H9 (cell line): Measurements from ENCODE around the gene FAM240A. TPM values are rescaled to one million over a fixed set of nuclear protein-coding genes. Genes with fewer than 3 reads are reported as not detected.
A peak's percentile ranks its signal among the peaks of the same experiment; 100 is the strongest.

Experiments
- DNase-seq: peaks from one replicate; pipeline ENCODE4 v3.0.0-alpha.2; 2017
- H2AFZ ChIP-seq: one replicate; pipeline ENCODE4 v1.6.1; 2013; ENCODE audit warnings: mild to moderate bottlenecking, low read length, control low read depth, moderate library complexity
- H2AK5ac ChIP-seq: 2 replicates; pipeline ENCODE4 v1.6.1; 2013; ENCODE audit warnings: low read length, control low read depth, mixed read lengths; ENCODE audit not compliant: insufficient read length
- H2BK120ac ChIP-seq: one replicate; pipeline ENCODE4 v1.6.1; 2013; ENCODE audit warnings: low read depth, mild to moderate bottlenecking, low read length, control low read depth, inconsistent platforms; ENCODE audit not compliant: poor library complexity, severe bottlenecking
- H2BK12ac ChIP-seq: 2 replicates; pipeline ENCODE4 v1.6.1; 2013; ENCODE audit warnings: low read length, control low read depth, mixed read lengths, low read depth; ENCODE audit not compliant: insufficient read length
- H2BK15ac ChIP-seq: 2 replicates; pipeline ENCODE4 v1.6.1; 2013; ENCODE audit warnings: low read depth, low read length, control low read depth
- H2BK20ac ChIP-seq: one replicate; pipeline ENCODE4 v1.6.1; 2013; ENCODE audit warnings: low read depth, mild to moderate bottlenecking, low read length, control low read depth, inconsistent platforms; ENCODE audit not compliant: poor library complexity, severe bottlenecking
- H2BK5ac ChIP-seq: 2 replicates; pipeline ENCODE4 v1.6.1; 2013; ENCODE audit warnings: low read length, control low read depth, mixed read lengths; ENCODE audit not compliant: insufficient read length
- H3K14ac ChIP-seq: 2 replicates; pipeline ENCODE4 v1.6.1; 2013; ENCODE audit warnings: low read length, control low read depth; ENCODE audit not compliant: insufficient read depth
- H3K18ac ChIP-seq: 2 replicates; pipeline ENCODE4 v1.6.1; 2013; ENCODE audit warnings: low read depth, mild to moderate bottlenecking, mixed read lengths, low read length, control low read depth; ENCODE audit not compliant: insufficient read length
- H3K23ac ChIP-seq: 2 replicates; pipeline ENCODE4 v1.6.1; 2013; ENCODE audit warnings: low read length, control low read depth, mixed read lengths, low read depth; ENCODE audit not compliant: insufficient read length
- H3K23me2 ChIP-seq: 2 replicates; pipeline ENCODE4 v1.6.1; 2013; ENCODE audit warnings: low read depth, mild to moderate bottlenecking, mixed read lengths, low read length, control low read depth; ENCODE audit not compliant: insufficient read length, poor library complexity, severe bottlenecking
- H3K27ac ChIP-seq: 2 replicates; pipeline ENCODE4 v1.5.1; 2013; ENCODE audit warnings: low read length, control low read depth, mixed read lengths, low read depth; ENCODE audit not compliant: insufficient read length
- H3K27me3 ChIP-seq: 2 replicates; pipeline ENCODE4 v1.6.1; 2013; ENCODE audit warnings: low read length, control low read depth, inconsistent platforms; ENCODE audit not compliant: insufficient read depth
- H3K4ac ChIP-seq: 2 replicates; pipeline ENCODE4 v1.6.1; 2013; ENCODE audit warnings: low read depth, mild to moderate bottlenecking, control low read depth, inconsistent platforms, low read length, moderate library complexity
- H3K4me1 ChIP-seq: 2 replicates; pipeline ENCODE4 v1.6.1; 2013; ENCODE audit warnings: low read length, control low read depth, inconsistent platforms; ENCODE audit not compliant: insufficient read depth
- H3K4me2 ChIP-seq: 2 replicates; pipeline ENCODE4 v1.6.1; 2013; ENCODE audit warnings: low read length, control low read depth, mixed read lengths; ENCODE audit not compliant: insufficient read length, insufficient read depth
- H3K56ac ChIP-seq: 2 replicates; pipeline ENCODE4 v1.6.1; 2013; ENCODE audit warnings: low read depth, mild to moderate bottlenecking, mixed read lengths, low read length, control low read depth; ENCODE audit not compliant: insufficient read length
- H3K79me1 ChIP-seq: 2 replicates; pipeline ENCODE4 v1.6.1; 2013; ENCODE audit warnings: low read depth, mild to moderate bottlenecking, moderate library complexity, low read length, control low read depth, inconsistent platforms; ENCODE audit not compliant: insufficient read depth, poor library complexity, severe bottlenecking
- H3K79me2 ChIP-seq: 2 replicates; pipeline ENCODE4 v1.6.1; 2013; ENCODE audit warnings: low read length, control low read depth, inconsistent platforms; ENCODE audit not compliant: insufficient read depth
- H3K9ac ChIP-seq: 2 replicates; pipeline ENCODE4 v1.6.1; 2013; ENCODE audit warnings: low read length, control low read depth, mixed read lengths; ENCODE audit not compliant: insufficient read length; ENCODE audit errors: extremely low read depth
- H3K9me3 ChIP-seq: one replicate; pipeline ENCODE4 v1.6.1; 2013; ENCODE audit warnings: low read depth, low read length, inconsistent platforms; ENCODE audit not compliant: control insufficient read depth
- H3T11ph ChIP-seq: one replicate; pipeline ENCODE4 v1.6.1; 2013; ENCODE audit warnings: mild to moderate bottlenecking, low read length, control low read depth, inconsistent platforms
- H4K20me1 ChIP-seq: one replicate; pipeline ENCODE4 v1.6.1; 2013; ENCODE audit not compliant: control insufficient read depth, insufficient read length, insufficient read depth
- H4K5ac ChIP-seq: 2 replicates; pipeline ENCODE4 v1.6.1; 2013; ENCODE audit warnings: low read depth, mild to moderate bottlenecking, mixed read lengths, low read length, control low read depth; ENCODE audit not compliant: insufficient read length
- H4K8ac ChIP-seq: replicated peaks from 2 replicates; pipeline ENCODE4 v1.6.1; 2013; ENCODE audit warnings: low read length, control low read depth, mixed read lengths, low read depth; ENCODE audit not compliant: insufficient read length
- H4K91ac ChIP-seq: 2 replicates; pipeline ENCODE4 v1.6.1; 2013; ENCODE audit warnings: low read depth, mild to moderate bottlenecking, moderate library complexity, mixed read lengths, low read length, control low read depth; ENCODE audit not compliant: insufficient read length
- H3K27ac Mint-ChIP-seq, 3 experiments: 2 replicates in 2 of 3; 3 replicates in 1 of 3; pipeline ENCODE4 v1.8.0; 2020 to 2021; ENCODE audit warnings: mixed read lengths in 3 of 3, mild to moderate bottlenecking in 1 of 3, moderate library complexity in 1 of 3
- H3K27me3 Mint-ChIP-seq: 2 replicates; pipeline ENCODE4 v1.8.0; 2021; ENCODE audit warnings: low read depth, mild to moderate bottlenecking, moderate library complexity, mixed read lengths
- H3K36me3 Mint-ChIP-seq, 3 experiments: 2 replicates in 2 of 3; 3 replicates in 1 of 3; pipeline ENCODE4 v1.8.0; 2020 to 2021; ENCODE audit warnings: low read depth in 3 of 3, mixed read lengths in 3 of 3; ENCODE audit not compliant: insufficient read depth in 1 of 3
- H3K4me1 Mint-ChIP-seq, 2 experiments: 2 replicates each; pipeline ENCODE4 v1.8.0; 2020; ENCODE audit warnings: mixed read lengths in 2 of 2
- H3K4me3 Mint-ChIP-seq, 2 experiments: 2 replicates in 1 of 2; 3 replicates in 1 of 2; pipeline ENCODE4 v1.8.0; 2020 to 2021; ENCODE audit warnings: mild to moderate bottlenecking in 2 of 2, mixed read lengths in 2 of 2, moderate library complexity in 1 of 2
- H3K9me3 Mint-ChIP-seq, 2 experiments: 2 replicates in 1 of 2; 3 replicates in 1 of 2; pipeline ENCODE4 v1.8.0; 2020; ENCODE audit warnings: mild to moderate bottlenecking in 2 of 2, mixed read lengths in 2 of 2, moderate library complexity in 1 of 2
- WGBS: extraction: QIAGEN DNeasy Blood & Tissue Kit; methylation state at CpG from one replicate; pipeline ENCODE4 v1.1.7; 2013; ENCODE audit warnings: missing lambda C conversion rate, low lambda C conversion rate, mixed read lengths; ENCODE audit not compliant: insufficient read length; ENCODE audit errors: extremely low coverage; 5-methylcytosine and 5-hydroxymethylcytosine counted together
- total RNA-seq: library from RNA; stranded (reverse); gene quantifications from 2 replicates; pipeline ENCODE4 v1.2.1, GENCODE V29; 2021
- TF ChIP-seq, protein P1 (sequence below): fragments of 200-600 bp; sonication (generic); conservative IDR thresholded peaks from 3 replicates; pipeline ENCODE4 v1.8.0; 2021; ENCODE audit warnings: antibody characterized with exemption, mild to moderate bottlenecking

The FAM240A gene
- total RNA-seq, 1 experiment from 2014 or later, result 0.11 TPM

DNA sequence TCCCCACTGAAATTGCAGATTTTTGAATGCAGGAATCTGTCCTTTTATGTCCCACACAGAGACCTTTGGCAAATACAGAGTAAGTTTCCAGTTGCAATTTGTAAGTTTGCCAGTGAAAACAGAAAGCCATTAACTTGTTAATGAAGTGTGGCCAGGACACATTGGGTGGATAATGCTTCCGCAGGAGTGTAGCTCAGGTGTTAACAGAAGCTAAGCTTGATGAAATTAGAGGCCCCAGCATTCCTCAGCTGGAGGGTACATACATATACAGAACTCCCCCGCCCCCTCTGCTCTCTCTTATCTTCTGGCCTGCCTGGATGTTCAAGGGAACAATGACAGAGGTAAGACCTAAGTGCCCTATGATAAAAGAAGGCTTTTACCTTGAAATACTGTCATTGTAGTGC, 38.1 kb upstream of the FAM240A start:
- H3K23ac ChIP-seq, result no peak overlapping the region
- Mint-ChIP-seq H3K27ac (peak overlapping the region; percentile 99), H3K4me3 (peak overlapping the region; percentile 90 to 92), H3K4me1 (peaks cover 42 to 62% of the 10 kb centered on the region in 2 experiments), H3K9me3 (peaks cover 13 to 14% of the 10 kb centered on the region in 2 experiments; a peak in 4 of 5 replicates), H3K27me3 (no peaks in the 10 kb centered on the region), H3K36me3 (peaks cover 15 to 23% (median 17%) of the 10 kb centered on the region in 3 experiments)
- H4K5ac ChIP-seq, result no peak overlapping the region
- peaks cover 17% of the 10 kb centered on the region for H3K23me2 ChIP-seq
- no peak overlapping the region for H2BK12ac ChIP-seq
- no peak overlapping the region for H3K56ac ChIP-seq
- H4K8ac ChIP-seq, result no peak overlapping the region
- peaks cover 8% of the 10 kb centered on the region; the same call in 1 of the 2 replicates for H3K79me2 ChIP-seq
- no peak overlapping the region for H2AK5ac ChIP-seq
- peaks cover 13% of the 10 kb centered on the region for H3K4me1 ChIP-seq
- H3K14ac ChIP-seq, result no peak overlapping the region
- no peak overlapping the region for H3K9ac ChIP-seq
- H3T11ph ChIP-seq, result no peak overlapping the region
- no peak overlapping the region for H3K18ac ChIP-seq
- H3K27ac ChIP-seq, result peak overlapping the region; percentile 96
- H3K27me3 ChIP-seq, result no peaks in the 10 kb centered on the region
- H2BK15ac ChIP-seq, result no peak overlapping the region
- TF ChIP-seq, protein P1, sequence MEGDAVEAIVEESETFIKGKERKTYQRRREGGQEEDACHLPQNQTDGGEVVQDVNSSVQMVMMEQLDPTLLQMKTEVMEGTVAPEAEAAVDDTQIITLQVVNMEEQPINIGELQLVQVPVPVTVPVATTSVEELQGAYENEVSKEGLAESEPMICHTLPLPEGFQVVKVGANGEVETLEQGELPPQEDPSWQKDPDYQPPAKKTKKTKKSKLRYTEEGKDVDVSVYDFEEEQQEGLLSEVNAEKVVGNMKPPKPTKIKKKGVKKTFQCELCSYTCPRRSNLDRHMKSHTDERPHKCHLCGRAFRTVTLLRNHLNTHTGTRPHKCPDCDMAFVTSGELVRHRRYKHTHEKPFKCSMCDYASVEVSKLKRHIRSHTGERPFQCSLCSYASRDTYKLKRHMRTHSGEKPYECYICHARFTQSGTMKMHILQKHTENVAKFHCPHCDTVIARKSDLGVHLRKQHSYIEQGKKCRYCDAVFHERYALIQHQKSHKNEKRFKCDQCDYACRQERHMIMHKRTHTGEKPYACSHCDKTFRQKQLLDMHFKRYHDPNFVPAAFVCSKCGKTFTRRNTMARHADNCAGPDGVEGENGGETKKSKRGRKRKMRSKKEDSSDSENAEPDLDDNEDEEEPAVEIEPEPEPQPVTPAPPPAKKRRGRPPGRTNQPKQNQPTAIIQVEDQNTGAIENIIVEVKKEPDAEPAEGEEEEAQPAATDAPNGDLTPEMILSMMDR, result no peak
- no peak overlapping the region for H3K4ac ChIP-seq
- H2BK120ac ChIP-seq, result no peak overlapping the region
- H3K9me3 ChIP-seq, result no peaks in the 10 kb centered on the region
- H2BK5ac ChIP-seq, result no peak overlapping the region
- DNase-seq, result peak; percentile 88
- WGBS, result no CpG with 5 or more reads among the region's 2 CpGs
- peak overlapping the region; percentile 84 for H3K4me2 ChIP-seq
- H3K79me1 ChIP-seq, result no peaks in the 10 kb centered on the region
- no peak overlapping the region for H2BK20ac ChIP-seq
- no peak overlapping the region for H2AFZ ChIP-seq
- no peak overlapping the region for H4K91ac ChIP-seq
- H4K20me1 ChIP-seq, result no peaks in the 10 kb centered on the region
